WTC11 (cell line): ENCODE results near the gene CSNK1G1. TPM values are rescaled to one million over a fixed set of nuclear protein-coding genes. Genes with fewer than 3 reads are reported as not detected.

Source experiments
- ATAC-seq: fragments of 200-7000 bp; cut with Tn5 transposase; 2 replicates; pipeline ENCODE4 v1.10.0; 2021; ENCODE audit warnings: mild to moderate bottlenecking, moderate library complexity
- CTCF ChIA-PET: fragments of 300-600 bp; sonication (Branson Sonifier 250); formaldehyde crosslinking; loops from one replicate; lab custom pipeline; 2021; ENCODE audit warnings: antibody characterized with exemption; lab: Charles Lee
- POLR2A ChIA-PET: fragments of 350-600 bp; sonication (Branson Sonifier 250); formaldehyde crosslinking; loops from one replicate; lab custom pipeline; 2021; ENCODE audit warnings: antibody characterized with exemption; lab: Charles Lee
- DNase-seq: peaks from one replicate; pipeline ENCODE4 v3.0.0; 2021; ENCODE audit warnings: low spot score
- H3K27ac Mint-ChIP-seq: 2 replicates; pipeline ENCODE4 v1.8.0; 2021; ENCODE audit warnings: mixed read lengths
- H3K27me3 Mint-ChIP-seq: 2 replicates; pipeline ENCODE4 v1.8.0; 2021; ENCODE audit warnings: low read depth, mild to moderate bottlenecking, moderate library complexity, mixed read lengths
- H3K36me3 Mint-ChIP-seq: 2 replicates; pipeline ENCODE4 v1.8.0; 2021; ENCODE audit warnings: mixed read lengths
- H3K4me1 Mint-ChIP-seq: 2 replicates; pipeline ENCODE4 v1.8.0; 2022; ENCODE audit warnings: mixed read lengths
- H3K4me3 Mint-ChIP-seq: 2 replicates; pipeline ENCODE4 v1.8.0; 2021; ENCODE audit warnings: mild to moderate bottlenecking, moderate library complexity, mixed read lengths
- H3K9me3 Mint-ChIP-seq: 2 replicates; pipeline ENCODE4 v1.8.0; 2021; ENCODE audit warnings: mixed read lengths
- AFF4 ChIP-seq: sonication (generic); formaldehyde crosslinking; IDR thresholded peaks from 2 replicates; pipeline ENCODE4 v1.8.1; 2023; ENCODE audit warnings: mild to moderate bottlenecking, missing genetic modification reagents, borderline replicate concordance
- ERG ChIP-seq: fragments of 250-450 bp; sonication (Bioruptor Pico); IDR thresholded peaks from 2 replicates; pipeline ENCODE4 v1.8.0; 2021; ENCODE audit warnings: mild to moderate bottlenecking
- GRHL2 ChIP-seq: fragments of 250-450 bp; sonication (Bioruptor Pico); IDR thresholded peaks from 2 replicates; pipeline ENCODE4 v1.8.0; 2022; ENCODE audit warnings: mild to moderate bottlenecking, moderate library complexity; ENCODE audit not compliant: insufficient replicate concordance, severe bottlenecking
- HMGA2 ChIP-seq: fragments of 250-450 bp; sonication (Bioruptor Pico); IDR thresholded peaks from 2 replicates; pipeline ENCODE4 v1.4.0; 2021; ENCODE audit warnings: mild to moderate bottlenecking, moderate library complexity
- JAZF1 ChIP-seq: fragments of 250-450 bp; sonication (Bioruptor Pico); IDR thresholded peaks from 2 replicates; pipeline ENCODE4 v1.9.0; 2021; ENCODE audit warnings: moderate library complexity, mild to moderate bottlenecking, inconsistent platforms
- KAT7 ChIP-seq: sonication (generic); formaldehyde crosslinking; IDR thresholded peaks from 2 replicates; pipeline ENCODE4 v1.8.1; 2023; ENCODE audit warnings: missing genetic modification reagents, mild to moderate bottlenecking, borderline replicate concordance
- MAX ChIP-seq: sonication (generic); formaldehyde crosslinking; IDR thresholded peaks from 2 replicates; pipeline ENCODE4 v1.8.0; 2022; ENCODE audit warnings: mild to moderate bottlenecking, missing genetic modification reagents
- NR1H2 ChIP-seq: sonication (generic); formaldehyde crosslinking; IDR thresholded peaks from 2 replicates; pipeline ENCODE4 v1.9.0; 2021; ENCODE audit warnings: mild to moderate bottlenecking, moderate library complexity, missing genetic modification reagents
- RORB ChIP-seq: fragments of 250-450 bp; sonication (Bioruptor Pico); IDR thresholded peaks from 2 replicates; pipeline ENCODE4 v1.9.0; 2021; ENCODE audit warnings: mild to moderate bottlenecking
- SMAD3 ChIP-seq: sonication (generic); formaldehyde crosslinking; IDR thresholded peaks from 2 replicates; pipeline ENCODE4 v1.8.0; 2022; ENCODE audit warnings: missing genetic modification reagents, mild to moderate bottlenecking, borderline replicate concordance
- SMAD4 ChIP-seq: sonication (generic); formaldehyde crosslinking; IDR thresholded peaks from 2 replicates; pipeline ENCODE4 v1.8.0; 2022; ENCODE audit warnings: mild to moderate bottlenecking, missing genetic modification reagents
- TCF7 ChIP-seq: sonication (generic); formaldehyde crosslinking; IDR thresholded peaks from 2 replicates; pipeline ENCODE4 v1.8.0; 2022; ENCODE audit warnings: mild to moderate bottlenecking, low read depth, missing genetic modification reagents, moderate library complexity
- TEAD1 ChIP-seq: sonication (generic); formaldehyde crosslinking; IDR thresholded peaks from 2 replicates; pipeline ENCODE4 v1.8.0; 2022; ENCODE audit warnings: mild to moderate bottlenecking, missing genetic modification reagents
- TP53 ChIP-seq: sonication (generic); formaldehyde crosslinking; IDR thresholded peaks from 2 replicates; pipeline ENCODE4 v1.8.1; 2023; ENCODE audit warnings: mild to moderate bottlenecking, missing genetic modification reagents
- ZNF425 ChIP-seq: fragments of 250-450 bp; sonication (Bioruptor Pico); conservative IDR thresholded peaks from 2 replicates; pipeline ENCODE4 v1.9.0; 2021; ENCODE audit warnings: mild to moderate bottlenecking
- total RNA-seq: library from RNA; stranded (reverse); gene quantifications from 3 replicates; pipeline ENCODE4 v1.2.3, GENCODE V29; 2021
- TF ChIP-seq, protein P1 (sequence below): sonication (generic); formaldehyde crosslinking; IDR thresholded peaks from 2 replicates; pipeline ENCODE4 v1.8.1; 2023; ENCODE audit warnings: mild to moderate bottlenecking, missing genetic modification reagents
- TF ChIP-seq, protein P2 (sequence below): sonication (generic); formaldehyde crosslinking; IDR thresholded peaks from 2 replicates; pipeline ENCODE4 v1.8.0; 2022; ENCODE audit warnings: mild to moderate bottlenecking, missing genetic modification reagents
- TF ChIP-seq, protein P3 (sequence below): sonication (generic); formaldehyde crosslinking; IDR thresholded peaks from 2 replicates; pipeline ENCODE4 v1.8.1; 2023; ENCODE audit warnings: mild to moderate bottlenecking, missing genetic modification reagents
- TF ChIP-seq, protein P4 (sequence below): sonication (generic); formaldehyde crosslinking; conservative IDR thresholded peaks from 2 replicates; pipeline ENCODE4 v1.8.1; 2023; ENCODE audit warnings: mild to moderate bottlenecking, low read depth, missing genetic modification reagents, moderate library complexity
- TF ChIP-seq, protein P5 (sequence below): sonication (generic); formaldehyde crosslinking; IDR thresholded peaks from 2 replicates; pipeline ENCODE4 v1.8.0; 2023; ENCODE audit warnings: missing genetic modification reagents

CSNK1G1 gene
- total RNA-seq, 1 experiment from 2014 or later, result 19.3 TPM

- TF ChIP-seq, protein P1, sequence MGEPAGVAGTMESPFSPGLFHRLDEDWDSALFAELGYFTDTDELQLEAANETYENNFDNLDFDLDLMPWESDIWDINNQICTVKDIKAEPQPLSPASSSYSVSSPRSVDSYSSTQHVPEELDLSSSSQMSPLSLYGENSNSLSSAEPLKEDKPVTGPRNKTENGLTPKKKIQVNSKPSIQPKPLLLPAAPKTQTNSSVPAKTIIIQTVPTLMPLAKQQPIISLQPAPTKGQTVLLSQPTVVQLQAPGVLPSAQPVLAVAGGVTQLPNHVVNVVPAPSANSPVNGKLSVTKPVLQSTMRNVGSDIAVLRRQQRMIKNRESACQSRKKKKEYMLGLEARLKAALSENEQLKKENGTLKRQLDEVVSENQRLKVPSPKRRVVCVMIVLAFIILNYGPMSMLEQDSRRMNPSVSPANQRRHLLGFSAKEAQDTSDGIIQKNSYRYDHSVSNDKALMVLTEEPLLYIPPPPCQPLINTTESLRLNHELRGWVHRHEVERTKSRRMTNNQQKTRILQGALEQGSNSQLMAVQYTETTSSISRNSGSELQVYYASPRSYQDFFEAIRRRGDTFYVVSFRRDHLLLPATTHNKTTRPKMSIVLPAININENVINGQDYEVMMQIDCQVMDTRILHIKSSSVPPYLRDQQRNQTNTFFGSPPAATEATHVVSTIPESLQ (CRISPR knock-in tag), result no peak
- TF ChIP-seq AFF4 (no peak), ZNF425 (CRISPR knock-in tag) (no peak), ERG (CRISPR knock-in tag) (no peak)
These were observed 31.7 kb upstream of the CSNK1G1 start, which contains the start of gene TRIP4 (continued) for GRCh38 chr15:64387562-64388168.

- ChIA-PET CTCF (no interaction called here), POLR2A (interaction anchor here (0.6 kb wide), 1 partner anchor 157 kb away, joined by 4 read pairs; no protein-coding TSS in a partner anchor)
- no peak for ATAC-seq
- Mint-ChIP-seq H3K9me3 (no peaks in the 10 kb centered on the region), H3K4me3 (no peak overlapping the region), H3K4me1 (peaks cover 7% of the 10 kb centered on the region; the same call in 1 of the 2 replicates), H3K36me3 (no peaks in the 10 kb centered on the region), H3K27me3 (peaks cover 49% of the 10 kb centered on the region), H3K27ac (no peak overlapping the region)
- no peak for DNase-seq
- TF ChIP-seq TP53 (CRISPR knock-in tag) (no peak), GRHL2 (CRISPR knock-in tag) (no peak), HMGA2 (no peak), TCF7 (no peak), TEAD1 (CRISPR knock-in tag) (no peak), NR1H2 (no peak), JAZF1 (CRISPR knock-in tag) (no peak), KAT7 (CRISPR knock-in tag) (no peak), RORB (no peak), SMAD4 (CRISPR knock-in tag) (no peak), SMAD3 (CRISPR knock-in tag) (no peak), MAX (no peak)
- TF ChIP-seq, protein P2, sequence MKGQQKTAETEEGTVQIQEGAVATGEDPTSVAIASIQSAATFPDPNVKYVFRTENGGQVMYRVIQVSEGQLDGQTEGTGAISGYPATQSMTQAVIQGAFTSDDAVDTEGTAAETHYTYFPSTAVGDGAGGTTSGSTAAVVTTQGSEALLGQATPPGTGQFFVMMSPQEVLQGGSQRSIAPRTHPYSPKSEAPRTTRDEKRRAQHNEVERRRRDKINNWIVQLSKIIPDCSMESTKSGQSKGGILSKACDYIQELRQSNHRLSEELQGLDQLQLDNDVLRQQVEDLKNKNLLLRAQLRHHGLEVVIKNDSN (CRISPR knock-in tag), result no peak
- TF ChIP-seq, protein P3, sequence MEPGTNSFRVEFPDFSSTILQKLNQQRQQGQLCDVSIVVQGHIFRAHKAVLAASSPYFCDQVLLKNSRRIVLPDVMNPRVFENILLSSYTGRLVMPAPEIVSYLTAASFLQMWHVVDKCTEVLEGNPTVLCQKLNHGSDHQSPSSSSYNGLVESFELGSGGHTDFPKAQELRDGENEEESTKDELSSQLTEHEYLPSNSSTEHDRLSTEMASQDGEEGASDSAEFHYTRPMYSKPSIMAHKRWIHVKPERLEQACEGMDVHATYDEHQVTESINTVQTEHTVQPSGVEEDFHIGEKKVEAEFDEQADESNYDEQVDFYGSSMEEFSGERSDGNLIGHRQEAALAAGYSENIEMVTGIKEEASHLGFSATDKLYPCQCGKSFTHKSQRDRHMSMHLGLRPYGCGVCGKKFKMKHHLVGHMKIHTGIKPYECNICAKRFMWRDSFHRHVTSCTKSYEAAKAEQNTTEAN (CRISPR knock-in tag), result no peak
- TF ChIP-seq, protein P4, sequence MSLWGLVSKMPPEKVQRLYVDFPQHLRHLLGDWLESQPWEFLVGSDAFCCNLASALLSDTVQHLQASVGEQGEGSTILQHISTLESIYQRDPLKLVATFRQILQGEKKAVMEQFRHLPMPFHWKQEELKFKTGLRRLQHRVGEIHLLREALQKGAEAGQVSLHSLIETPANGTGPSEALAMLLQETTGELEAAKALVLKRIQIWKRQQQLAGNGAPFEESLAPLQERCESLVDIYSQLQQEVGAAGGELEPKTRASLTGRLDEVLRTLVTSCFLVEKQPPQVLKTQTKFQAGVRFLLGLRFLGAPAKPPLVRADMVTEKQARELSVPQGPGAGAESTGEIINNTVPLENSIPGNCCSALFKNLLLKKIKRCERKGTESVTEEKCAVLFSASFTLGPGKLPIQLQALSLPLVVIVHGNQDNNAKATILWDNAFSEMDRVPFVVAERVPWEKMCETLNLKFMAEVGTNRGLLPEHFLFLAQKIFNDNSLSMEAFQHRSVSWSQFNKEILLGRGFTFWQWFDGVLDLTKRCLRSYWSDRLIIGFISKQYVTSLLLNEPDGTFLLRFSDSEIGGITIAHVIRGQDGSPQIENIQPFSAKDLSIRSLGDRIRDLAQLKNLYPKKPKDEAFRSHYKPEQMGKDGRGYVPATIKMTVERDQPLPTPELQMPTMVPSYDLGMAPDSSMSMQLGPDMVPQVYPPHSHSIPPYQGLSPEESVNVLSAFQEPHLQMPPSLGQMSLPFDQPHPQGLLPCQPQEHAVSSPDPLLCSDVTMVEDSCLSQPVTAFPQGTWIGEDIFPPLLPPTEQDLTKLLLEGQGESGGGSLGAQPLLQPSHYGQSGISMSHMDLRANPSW (CRISPR knock-in tag), result no peak
- TF ChIP-seq, protein P5, sequence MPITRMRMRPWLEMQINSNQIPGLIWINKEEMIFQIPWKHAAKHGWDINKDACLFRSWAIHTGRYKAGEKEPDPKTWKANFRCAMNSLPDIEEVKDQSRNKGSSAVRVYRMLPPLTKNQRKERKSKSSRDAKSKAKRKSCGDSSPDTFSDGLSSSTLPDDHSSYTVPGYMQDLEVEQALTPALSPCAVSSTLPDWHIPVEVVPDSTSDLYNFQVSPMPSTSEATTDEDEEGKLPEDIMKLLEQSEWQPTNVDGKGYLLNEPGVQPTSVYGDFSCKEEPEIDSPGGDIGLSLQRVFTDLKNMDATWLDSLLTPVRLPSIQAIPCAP, result no peak
These were observed 30.3 kb upstream of the CSNK1G1 start for GRCh38 chr15:64386291-64386690.
